HEK293 (cell line): ENCODE results near the gene AIRE.

ENCODE experiments used
- CTCF ChIA-PET: fragments of 350-600 bp; formaldehyde crosslinking; extraction: SDS; loops from one replicate; lab custom pipeline; 2021; ENCODE audit warnings: antibody characterized with exemption; lab: Yijun Ruan, JAX
- POLR2A ChIA-PET: fragments of 300-600 bp; formaldehyde crosslinking; extraction: SDS; loops from one replicate; lab custom pipeline; 2020; ENCODE audit warnings: antibody characterized with exemption, inconsistent platforms; lab: Yijun Ruan, JAX
- H3K27ac ChIP-seq: fragments of 200-500 bp; sonication (Bioruptor generic); 2 replicates; pipeline ENCODE4 v1.5.1; 2014; ENCODE audit warnings: low read depth, low read length, control low read depth, inconsistent platforms; ENCODE audit errors: extremely low read depth
- H3K36me3 ChIP-seq, 2 experiments: fragments of 200-500 bp in 1 of 2; sonication (Bioruptor generic) in 1 of 2; 1 replicate in 1 of 2; 2 replicates in 1 of 2; pipeline ENCODE4 v1.5.1; 2014 to 2017; ENCODE audit warnings: inconsistent platforms in 2 of 2, low read length in 2 of 2; ENCODE audit not compliant: control insufficient read depth in 2 of 2, insufficient read depth in 1 of 2
- H3K4me1 ChIP-seq: fragments of 200-500 bp; sonication (Bioruptor generic); 2 replicates; pipeline ENCODE4 v1.5.1; 2014; ENCODE audit warnings: mild to moderate bottlenecking, low read length, inconsistent platforms; ENCODE audit not compliant: control insufficient read depth, insufficient read depth
- H3K4me3 ChIP-seq: 2 replicates; pipeline ENCODE4 v1.5.1; 2011; ENCODE audit warnings: low read depth, mild to moderate bottlenecking, control low read depth, low read length, moderate library complexity
- H3K9me3 ChIP-seq: fragments of 200-500 bp; sonication (Bioruptor generic); 2 replicates; pipeline ENCODE4 v1.5.1; 2014; ENCODE audit warnings: low read depth, low read length, inconsistent platforms; ENCODE audit not compliant: control insufficient read depth, insufficient read depth
- PRDM4 ChIP-seq: fragments of 450-650 bp; formaldehyde crosslinking; IDR thresholded peaks from 2 replicates; pipeline ENCODE4 v1.5.1; 2017; ENCODE audit warnings: missing biosample characterization, missing genetic modification characterization
- SCRT2 ChIP-seq: fragments of 450-650 bp; formaldehyde crosslinking; IDR thresholded peaks from 2 replicates; pipeline ENCODE4 v1.5.1; 2016; ENCODE audit warnings: missing biosample characterization, missing genetic modification characterization
- SP3 ChIP-seq: fragments of 450-650 bp; formaldehyde crosslinking; IDR thresholded peaks from 2 replicates; pipeline ENCODE4 v1.5.1; 2016; ENCODE audit warnings: missing biosample characterization, missing genetic modification characterization
- ZBTB17 ChIP-seq: fragments of 450-650 bp; formaldehyde crosslinking; IDR thresholded peaks from 2 replicates; pipeline ENCODE4 v1.5.1; 2016; ENCODE audit warnings: missing biosample characterization, missing genetic modification characterization
- ZNF148 ChIP-seq: fragments of 450-650 bp; formaldehyde crosslinking; IDR thresholded peaks from 2 replicates; pipeline ENCODE4 v1.5.0; 2017; ENCODE audit warnings: missing biosample characterization, missing genetic modification characterization, borderline replicate concordance
- ZNF175 ChIP-seq: fragments of 450-650 bp; formaldehyde crosslinking; IDR thresholded peaks from 2 replicates; pipeline ENCODE4 v1.5.1; 2016; ENCODE audit warnings: missing biosample characterization, missing genetic modification characterization
- ZNF664 ChIP-seq: fragments of 450-650 bp; formaldehyde crosslinking; IDR thresholded peaks from 2 replicates; pipeline ENCODE4 v1.5.1; 2016; ENCODE audit warnings: missing biosample characterization, missing genetic modification characterization
- ZNF768 ChIP-seq: fragments of 450-650 bp; formaldehyde crosslinking; IDR thresholded peaks from 2 replicates; pipeline ENCODE4 v1.5.1; 2018; ENCODE audit warnings: missing biosample characterization, mild to moderate bottlenecking, missing genetic modification characterization
- ZNF777 ChIP-seq: fragments of 450-650 bp; formaldehyde crosslinking; IDR thresholded peaks from 2 replicates; pipeline ENCODE4 v1.5.1; 2017; ENCODE audit warnings: missing biosample characterization, missing genetic modification characterization, borderline replicate concordance
- TF ChIP-seq, protein P1 (sequence below): fragments of 450-650 bp; formaldehyde crosslinking; IDR thresholded peaks from 2 replicates; pipeline ENCODE4 v1.5.1; 2017; ENCODE audit warnings: missing biosample characterization, missing genetic modification characterization
- TF ChIP-seq, protein P2 (sequence below): fragments of 450-650 bp; formaldehyde crosslinking; IDR thresholded peaks from 2 replicates; pipeline ENCODE4 v1.5.1; 2016; ENCODE audit warnings: missing biosample characterization, missing genetic modification characterization
- TF ChIP-seq, protein P3 (sequence below): fragments of 450-650 bp; formaldehyde crosslinking; IDR thresholded peaks from 2 replicates; pipeline ENCODE4 v1.5.1; 2016; ENCODE audit warnings: missing biosample characterization, missing genetic modification characterization

Gene AIRE

GRCh38 chr21:44305691-44306090 is 20.0 kb downstream of the AIRE start:
- ChIA-PET POLR2A (no interaction called here), CTCF (interaction anchor here (0.9 to 1.9 kb wide), 3 partner anchors 10 to 11 kb away, joined by 3 to 7 read pairs (median 6); no protein-coding TSS in a partner anchor)
- Histone ChIP-seq H3K4me1 (0 out of 2 replicates have a peak, but pooled peaks cover 4% of the 10 kb centered on the region), H3K36me3 (peaks cover 0 to 38% of the 10 kb centered on the region in 2 experiments; a peak in 1 of 3 replicates), H3K27ac (no peak overlapping the region), H3K4me3 (no peak overlapping the region), H3K9me3 (no peaks in the 10 kb centered on the region)
- TF ChIP-seq, protein P1, sequence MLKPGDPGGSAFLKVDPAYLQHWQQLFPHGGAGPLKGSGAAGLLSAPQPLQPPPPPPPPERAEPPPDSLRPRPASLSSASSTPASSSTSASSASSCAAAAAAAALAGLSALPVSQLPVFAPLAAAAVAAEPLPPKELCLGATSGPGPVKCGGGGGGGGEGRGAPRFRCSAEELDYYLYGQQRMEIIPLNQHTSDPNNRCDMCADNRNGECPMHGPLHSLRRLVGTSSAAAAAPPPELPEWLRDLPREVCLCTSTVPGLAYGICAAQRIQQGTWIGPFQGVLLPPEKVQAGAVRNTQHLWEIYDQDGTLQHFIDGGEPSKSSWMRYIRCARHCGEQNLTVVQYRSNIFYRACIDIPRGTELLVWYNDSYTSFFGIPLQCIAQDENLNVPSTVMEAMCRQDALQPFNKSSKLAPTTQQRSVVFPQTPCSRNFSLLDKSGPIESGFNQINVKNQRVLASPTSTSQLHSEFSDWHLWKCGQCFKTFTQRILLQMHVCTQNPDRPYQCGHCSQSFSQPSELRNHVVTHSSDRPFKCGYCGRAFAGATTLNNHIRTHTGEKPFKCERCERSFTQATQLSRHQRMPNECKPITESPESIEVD: no peak
- TF ChIP-seq ZBTB17: no peak
- TF ChIP-seq ZNF664 (tag by site-specific recombination): no peak
- no peak for TF ChIP-seq PRDM4
- TF ChIP-seq ZNF148 (tag by site-specific recombination): no peak
- TF ChIP-seq, protein P2, sequence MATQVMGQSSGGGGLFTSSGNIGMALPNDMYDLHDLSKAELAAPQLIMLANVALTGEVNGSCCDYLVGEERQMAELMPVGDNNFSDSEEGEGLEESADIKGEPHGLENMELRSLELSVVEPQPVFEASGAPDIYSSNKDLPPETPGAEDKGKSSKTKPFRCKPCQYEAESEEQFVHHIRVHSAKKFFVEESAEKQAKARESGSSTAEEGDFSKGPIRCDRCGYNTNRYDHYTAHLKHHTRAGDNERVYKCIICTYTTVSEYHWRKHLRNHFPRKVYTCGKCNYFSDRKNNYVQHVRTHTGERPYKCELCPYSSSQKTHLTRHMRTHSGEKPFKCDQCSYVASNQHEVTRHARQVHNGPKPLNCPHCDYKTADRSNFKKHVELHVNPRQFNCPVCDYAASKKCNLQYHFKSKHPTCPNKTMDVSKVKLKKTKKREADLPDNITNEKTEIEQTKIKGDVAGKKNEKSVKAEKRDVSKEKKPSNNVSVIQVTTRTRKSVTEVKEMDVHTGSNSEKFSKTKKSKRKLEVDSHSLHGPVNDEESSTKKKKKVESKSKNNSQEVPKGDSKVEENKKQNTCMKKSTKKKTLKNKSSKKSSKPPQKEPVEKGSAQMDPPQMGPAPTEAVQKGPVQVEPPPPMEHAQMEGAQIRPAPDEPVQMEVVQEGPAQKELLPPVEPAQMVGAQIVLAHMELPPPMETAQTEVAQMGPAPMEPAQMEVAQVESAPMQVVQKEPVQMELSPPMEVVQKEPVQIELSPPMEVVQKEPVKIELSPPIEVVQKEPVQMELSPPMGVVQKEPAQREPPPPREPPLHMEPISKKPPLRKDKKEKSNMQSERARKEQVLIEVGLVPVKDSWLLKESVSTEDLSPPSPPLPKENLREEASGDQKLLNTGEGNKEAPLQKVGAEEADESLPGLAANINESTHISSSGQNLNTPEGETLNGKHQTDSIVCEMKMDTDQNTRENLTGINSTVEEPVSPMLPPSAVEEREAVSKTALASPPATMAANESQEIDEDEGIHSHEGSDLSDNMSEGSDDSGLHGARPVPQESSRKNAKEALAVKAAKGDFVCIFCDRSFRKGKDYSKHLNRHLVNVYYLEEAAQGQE (tag by site-specific recombination): no peak
- TF ChIP-seq SCRT2 (tag by site-specific recombination): no peak
- no peak for TF ChIP-seq ZNF768 (tag by site-specific recombination)
- no peak for TF ChIP-seq ZNF777 (tag by site-specific recombination)
- TF ChIP-seq ZNF175 (tag by site-specific recombination): no peak
- TF ChIP-seq, protein P3, sequence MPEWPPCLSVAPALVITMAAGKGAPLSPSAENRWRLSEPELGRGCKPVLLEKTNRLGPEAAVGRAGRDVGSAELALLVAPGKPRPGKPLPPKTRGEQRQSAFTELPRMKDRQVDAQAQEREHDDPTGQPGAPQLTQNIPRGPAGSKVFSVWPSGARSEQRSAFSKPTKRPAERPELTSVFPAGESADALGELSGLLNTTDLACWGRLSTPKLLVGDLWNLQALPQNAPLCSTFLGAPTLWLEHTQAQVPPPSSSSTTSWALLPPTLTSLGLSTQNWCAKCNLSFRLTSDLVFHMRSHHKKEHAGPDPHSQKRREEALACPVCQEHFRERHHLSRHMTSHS (tag by site-specific recombination): no peak
- TF ChIP-seq SP3: no peak
